Endothelial cell of umbilical vein (primary cell): Measurements from ENCODE around the gene ZNF740. TPM values are rescaled to one million over a fixed set of nuclear protein-coding genes. Genes with fewer than 3 reads are reported as not detected.

Source experiments
- BruUV-seq: library from RNA; stranded (reverse); fragments of 400-500 nt; replicated peaks from 2 replicates; lab custom pipeline; 2021; lab: Mats Ljungman, UMichigan
- CTCF ChIA-PET: fragments of 300-600, 350-600 bp; sonication (Branson Sonifier 250); formaldehyde crosslinking; loops from one replicate; lab custom pipeline; 2021; ENCODE audit warnings: antibody characterized with exemption, inconsistent platforms; lab: Charles Lee
- POLR2A ChIA-PET: fragments of 300-600, 350-600 bp; sonication (Branson Sonifier 250); formaldehyde crosslinking; loops from one replicate; lab custom pipeline; 2021; ENCODE audit warnings: antibody characterized with exemption, inconsistent platforms; lab: Charles Lee
- DNase-seq: peaks from one replicate; pipeline ENCODE4 v3.0.0-alpha.2; 2011; ENCODE audit warnings: low read depth, low spot score
- FAIRE-seq: peaks from 2 replicates; lab custom pipeline; 2011; peaks lifted over from hg19 to GRCh38; lab: Jason Lieb, UNC
- H2AFZ ChIP-seq: 2 replicates; pipeline ENCODE4 v1.6.0; 2012; ENCODE audit warnings: low read depth, low read length, control low read depth, inconsistent platforms
- H3K27ac ChIP-seq: 2 replicates; pipeline ENCODE4 v1.5.1; 2011; ENCODE audit warnings: low read depth, mild to moderate bottlenecking, control low read depth, low read length, moderate library complexity; ENCODE audit not compliant: insufficient read depth
- H3K27me3 ChIP-seq, 2 experiments: 2 replicates each; pipeline versions ENCODE4 v1.6.0 to v1.6.1; 2011; ENCODE audit warnings: low read length in 2 of 2, mixed read lengths in 1 of 2; ENCODE audit not compliant: control insufficient read depth in 2 of 2, insufficient read depth in 2 of 2
- H3K36me3 ChIP-seq, 2 experiments: 2 replicates in 1 of 2; 3 replicates in 1 of 2; pipeline ENCODE4 v1.5.1; 2011; ENCODE audit warnings: low read length in 2 of 2, mild to moderate bottlenecking in 1 of 2, moderate library complexity in 1 of 2; ENCODE audit not compliant: control insufficient read depth in 2 of 2, insufficient read depth in 2 of 2; ENCODE audit errors: extremely low read depth in 1 of 2
- H3K4me1 ChIP-seq: 3 replicates; pipeline ENCODE4 v1.5.1; 2011; ENCODE audit warnings: mild to moderate bottlenecking, low read length; ENCODE audit not compliant: control insufficient read depth, insufficient read depth; ENCODE audit errors: extremely low read depth
- H3K4me2 ChIP-seq: 2 replicates; pipeline ENCODE4 v1.6.1; 2011; ENCODE audit warnings: low read length, control low read depth, mixed read lengths; ENCODE audit not compliant: insufficient read depth
- H3K4me3 ChIP-seq, 3 experiments: fragments of 200-600 bp in 1 of 3; sonication (generic), shearing (Covaris generic) in 1 of 3; replicated peaks in 1 of 3; 2 replicates each; pipeline ENCODE4 v1.5.1; 2011 to 2016; ENCODE audit warnings: control low read depth in 3 of 3, low read length in 3 of 3, mild to moderate bottlenecking in 2 of 3, inconsistent platforms in 1 of 3, low read depth in 1 of 3, moderate library complexity in 1 of 3; ENCODE audit not compliant: insufficient read depth in 1 of 3
- H3K79me2 ChIP-seq: 2 replicates; pipeline ENCODE4 v1.6.0; 2012; ENCODE audit warnings: low read length, inconsistent platforms; ENCODE audit not compliant: control insufficient read depth, insufficient read depth
- H3K9ac ChIP-seq: replicated peaks from 2 replicates; pipeline ENCODE3; 2011; ENCODE audit warnings: low read length, control low read depth; ENCODE audit not compliant: insufficient read depth; ENCODE audit errors: extremely low read depth
- H3K9me1 ChIP-seq: replicated peaks from 3 replicates; pipeline ENCODE4 v1.6.0; 2011; ENCODE audit warnings: mild to moderate bottlenecking, low read length; ENCODE audit not compliant: control insufficient read depth, insufficient read depth; ENCODE audit errors: extremely low read depth
- H3K9me3 ChIP-seq: replicated peaks from 2 replicates; pipeline ENCODE4 v1.5.1; 2012; ENCODE audit warnings: low read length, inconsistent platforms; ENCODE audit not compliant: control insufficient read depth, insufficient read depth
- H4K20me1 ChIP-seq: replicated peaks from 2 replicates; pipeline ENCODE3; 2011; ENCODE audit warnings: mild to moderate bottlenecking, low read length; ENCODE audit not compliant: control insufficient read depth, insufficient read depth; ENCODE audit errors: extremely low read depth
- EZH2 ChIP-seq: IDR thresholded peaks from 2 replicates; pipeline ENCODE4 v1.6.1; 2012; ENCODE audit warnings: borderline replicate concordance, low read depth, mild to moderate bottlenecking, moderate library complexity, low read length, inconsistent platforms; ENCODE audit not compliant: severe bottlenecking
- FOS ChIP-seq: IDR thresholded peaks from 2 replicates; pipeline ENCODE4 v1.6.1; 2011; ENCODE audit warnings: mild to moderate bottlenecking, low read length, moderate library complexity, borderline replicate concordance; ENCODE audit not compliant: insufficient read depth
- GATA2 ChIP-seq: IDR thresholded peaks from 2 replicates; pipeline ENCODE4 v1.7.0; 2011; ENCODE audit warnings: low read depth, mild to moderate bottlenecking, moderate library complexity, mixed read lengths, low read length; ENCODE audit not compliant: insufficient read length, insufficient read depth
- JUN ChIP-seq: IDR thresholded peaks from 2 replicates; pipeline ENCODE4 v1.6.1; 2011; ENCODE audit warnings: borderline replicate concordance, low read depth; ENCODE audit not compliant: insufficient read length, insufficient read depth
- MYC ChIP-seq: IDR thresholded peaks from one replicate; pipeline ENCODE4 v1.6.1; 2011; ENCODE audit warnings: mild to moderate bottlenecking, low read depth, low read length
- POLR2A ChIP-seq: IDR thresholded peaks from 2 replicates; pipeline ENCODE4 v1.6.1; 2012; ENCODE audit warnings: low read depth, mild to moderate bottlenecking, control low read depth, low read length
- POLR2AphosphoS5 ChIP-seq: IDR thresholded peaks from 2 replicates; pipeline ENCODE4 v1.6.1; 2012; ENCODE audit warnings: low read depth, mild to moderate bottlenecking, control low read depth, low read length, moderate library complexity; ENCODE audit not compliant: insufficient read depth
- dilution Hi-C: fragments of 300-500 bp; cut with MboI; formaldehyde crosslinking; loops from one replicate; pipeline ENCODE4 v1.15.0; 2019; ENCODE audit warnings: low sequenced_read_pairs; ENCODE audit not compliant: extremely low pct_ligation_motif_present
- intact Hi-C: fragments of 100-400 bp; cut with micrococcal nuclease; formaldehyde crosslinking; loops from one replicate; pipeline ENCODE4 v1.10.0; 2022
- polyA plus RNA-seq, 4 experiments: library from polyadenylated mRNA; depleted of rRNA in 3 of 4; stranded (reverse) in 3 of 4; unstranded in 1 of 4; fragments of >200 nt; gene quantifications; 2 replicates each; pipeline versions ENCODE4 v1.2.1 to v1.2.3, GENCODE V29; 2011 to 2012; ENCODE audit warnings: missing spikeins in 1 of 4
- total RNA-seq: library from RNA; stranded (reverse); gene quantifications from 2 replicates; pipeline ENCODE4 v1.2.3, GENCODE V29; 2021
- TF ChIP-seq, protein P1 (sequence below), 2 donors: IDR thresholded peaks; 1 replicate in 1 of 2; 2 replicates in 1 of 2; pipeline ENCODE4 v1.5.1; 2011; ENCODE audit warnings: low read length in 2 of 2, mild to moderate bottlenecking in 2 of 2, moderate library complexity in 2 of 2, control low read depth in 1 of 2, inconsistent platforms in 1 of 2, low read depth in 1 of 2; ENCODE audit not compliant: insufficient read depth in 1 of 2; ENCODE audit errors: extremely low read depth in 1 of 2
- TF ChIP-seq, protein P2 (sequence below): IDR thresholded peaks from 2 replicates; pipeline ENCODE4 v1.6.1; 2011; ENCODE audit not compliant: insufficient read depth, insufficient read length

Gene ZNF740
- total and polyA plus RNA-seq, 2 donors (not counting 3 experiments of a cell fraction or from before 2014, with no cell fraction given), result 10.5 to 38.1 TPM

DNA sequence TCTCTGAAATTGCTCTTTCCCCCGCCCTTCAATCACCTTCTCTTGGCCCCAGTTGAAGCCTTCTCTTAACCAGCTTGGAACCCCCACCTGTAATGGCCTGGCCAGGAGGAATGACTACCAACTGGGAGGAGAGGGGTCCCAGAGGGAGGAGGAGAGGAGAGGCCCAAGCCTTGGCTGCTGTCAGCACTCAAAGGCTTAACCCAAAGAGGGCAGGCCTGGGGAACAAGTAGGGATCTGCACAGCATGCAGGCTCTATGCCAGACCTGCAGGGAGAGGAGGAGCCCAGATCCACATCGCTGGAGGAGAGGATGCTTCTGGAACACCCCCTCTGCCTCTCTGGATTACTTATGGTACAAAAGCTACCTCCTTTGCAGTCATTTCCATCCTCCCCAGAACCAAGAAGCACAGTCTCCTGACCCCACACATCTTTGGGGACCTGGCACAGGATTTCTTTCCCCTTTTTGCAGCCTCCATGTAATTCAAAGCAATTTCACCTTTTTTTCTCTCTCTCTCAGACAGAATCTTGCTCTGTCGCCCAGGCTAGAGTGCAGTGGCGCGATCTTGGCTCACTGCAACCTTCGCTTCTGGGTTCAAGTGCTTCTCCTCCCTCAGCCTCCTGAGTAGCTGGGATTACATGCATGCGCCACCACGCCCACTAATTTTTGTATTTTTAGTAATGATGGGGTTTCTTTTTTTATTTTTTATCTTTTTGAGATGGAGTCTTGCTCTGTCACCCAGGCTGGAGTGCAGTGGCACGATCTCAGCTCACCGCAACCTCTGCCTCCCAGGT is 45.3 kb downstream of the ZNF740 start:
- Histone ChIP-seq H3K36me3 (no peaks in the 10 kb centered on the region), H3K9me3 (no peaks in the 10 kb centered on the region), H3K4me2 (no peak overlapping the region), H3K79me2 (no peaks in the 10 kb centered on the region), H3K9me1 (no peaks in the 10 kb centered on the region), H3K9ac (no peak overlapping the region), H4K20me1 (no peaks in the 10 kb centered on the region), H2AFZ (no peak overlapping the region), H3K27ac (no peak overlapping the region), H3K4me3 (no peak overlapping the region), H3K4me1 (peaks cover 22% of the 10 kb centered on the region), H3K27me3 (no peaks in the 10 kb centered on the region)
- FAIRE-seq, result no peak
- DNase-seq, result no peak
- intact Hi-C loops, result no loop called here
- BruUV-seq, result no TSS peak
- TF ChIP-seq, protein P1, sequence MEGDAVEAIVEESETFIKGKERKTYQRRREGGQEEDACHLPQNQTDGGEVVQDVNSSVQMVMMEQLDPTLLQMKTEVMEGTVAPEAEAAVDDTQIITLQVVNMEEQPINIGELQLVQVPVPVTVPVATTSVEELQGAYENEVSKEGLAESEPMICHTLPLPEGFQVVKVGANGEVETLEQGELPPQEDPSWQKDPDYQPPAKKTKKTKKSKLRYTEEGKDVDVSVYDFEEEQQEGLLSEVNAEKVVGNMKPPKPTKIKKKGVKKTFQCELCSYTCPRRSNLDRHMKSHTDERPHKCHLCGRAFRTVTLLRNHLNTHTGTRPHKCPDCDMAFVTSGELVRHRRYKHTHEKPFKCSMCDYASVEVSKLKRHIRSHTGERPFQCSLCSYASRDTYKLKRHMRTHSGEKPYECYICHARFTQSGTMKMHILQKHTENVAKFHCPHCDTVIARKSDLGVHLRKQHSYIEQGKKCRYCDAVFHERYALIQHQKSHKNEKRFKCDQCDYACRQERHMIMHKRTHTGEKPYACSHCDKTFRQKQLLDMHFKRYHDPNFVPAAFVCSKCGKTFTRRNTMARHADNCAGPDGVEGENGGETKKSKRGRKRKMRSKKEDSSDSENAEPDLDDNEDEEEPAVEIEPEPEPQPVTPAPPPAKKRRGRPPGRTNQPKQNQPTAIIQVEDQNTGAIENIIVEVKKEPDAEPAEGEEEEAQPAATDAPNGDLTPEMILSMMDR (IDR thresholded peaks at IDR 0.05; ENCODE audit: extremely low read depth in 1 of 2, insufficient read depth in 1 of 2, low read depth in 1 of 2, low read length in 2 of 2), result no peak
- TF ChIP-seq, protein P2, sequence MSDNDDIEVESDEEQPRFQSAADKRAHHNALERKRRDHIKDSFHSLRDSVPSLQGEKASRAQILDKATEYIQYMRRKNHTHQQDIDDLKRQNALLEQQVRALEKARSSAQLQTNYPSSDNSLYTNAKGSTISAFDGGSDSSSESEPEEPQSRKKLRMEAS, result no peak
- TF ChIP-seq JUN (no peak), GATA2 (no peak), POLR2AphosphoS5 (no peak), EZH2 (no peak), MYC (no peak), FOS (no peak), POLR2A (no peak)
- POLR2A ChIA-PET, result no interaction called here
- CTCF ChIA-PET, result interaction anchor here (0.9 kb wide), 1 partner anchor 10 kb away, joined by 3 read pairs; no protein-coding TSS in a partner anchor
- dilution Hi-C loops, result no loop called here
